AG10803 (cell line): ENCODE data around the gene FARP1.

Experiments
- DNase-seq: peaks from one replicate; pipeline ENCODE4 v3.0.0; 2010; ENCODE audit warnings: low read depth
- H3K4me3 ChIP-seq: 2 replicates; pipeline ENCODE4 v1.5.1; 2011; ENCODE audit warnings: mild to moderate bottlenecking, low read length, control low read depth
- TF ChIP-seq, protein P1 (sequence below): conservative IDR thresholded peaks from 2 replicates; pipeline ENCODE4 v1.5.1; 2011; ENCODE audit warnings: mild to moderate bottlenecking, low read length, control low read depth, inconsistent platforms

FARP1 gene

DNA sequence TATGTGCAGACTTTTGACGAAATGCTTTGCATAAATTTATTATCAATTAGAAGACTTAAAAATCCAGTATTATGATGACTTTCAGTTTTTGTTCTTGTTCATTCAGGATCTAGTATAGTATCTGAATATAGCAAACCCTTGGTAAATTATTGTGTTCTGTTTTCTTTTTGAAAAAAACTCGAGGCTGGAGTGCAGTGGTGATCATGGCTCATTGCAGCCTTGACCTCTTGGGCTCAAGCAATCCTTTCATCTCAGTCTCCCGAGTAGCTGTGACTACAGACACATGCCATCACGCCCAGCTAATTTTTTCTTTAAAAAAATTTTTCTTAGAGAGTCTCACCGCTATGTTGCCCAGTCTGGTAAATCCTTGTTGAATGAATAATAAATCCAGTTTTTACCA is 4.6 kb downstream of the FARP1 start:
- DNase-seq: peak; percentile 12
- TF ChIP-seq, protein P1, sequence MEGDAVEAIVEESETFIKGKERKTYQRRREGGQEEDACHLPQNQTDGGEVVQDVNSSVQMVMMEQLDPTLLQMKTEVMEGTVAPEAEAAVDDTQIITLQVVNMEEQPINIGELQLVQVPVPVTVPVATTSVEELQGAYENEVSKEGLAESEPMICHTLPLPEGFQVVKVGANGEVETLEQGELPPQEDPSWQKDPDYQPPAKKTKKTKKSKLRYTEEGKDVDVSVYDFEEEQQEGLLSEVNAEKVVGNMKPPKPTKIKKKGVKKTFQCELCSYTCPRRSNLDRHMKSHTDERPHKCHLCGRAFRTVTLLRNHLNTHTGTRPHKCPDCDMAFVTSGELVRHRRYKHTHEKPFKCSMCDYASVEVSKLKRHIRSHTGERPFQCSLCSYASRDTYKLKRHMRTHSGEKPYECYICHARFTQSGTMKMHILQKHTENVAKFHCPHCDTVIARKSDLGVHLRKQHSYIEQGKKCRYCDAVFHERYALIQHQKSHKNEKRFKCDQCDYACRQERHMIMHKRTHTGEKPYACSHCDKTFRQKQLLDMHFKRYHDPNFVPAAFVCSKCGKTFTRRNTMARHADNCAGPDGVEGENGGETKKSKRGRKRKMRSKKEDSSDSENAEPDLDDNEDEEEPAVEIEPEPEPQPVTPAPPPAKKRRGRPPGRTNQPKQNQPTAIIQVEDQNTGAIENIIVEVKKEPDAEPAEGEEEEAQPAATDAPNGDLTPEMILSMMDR: no peak; the same call in 1 of the 2 replicates
- no peak overlapping the region for H3K4me3 ChIP-seq

DNA sequence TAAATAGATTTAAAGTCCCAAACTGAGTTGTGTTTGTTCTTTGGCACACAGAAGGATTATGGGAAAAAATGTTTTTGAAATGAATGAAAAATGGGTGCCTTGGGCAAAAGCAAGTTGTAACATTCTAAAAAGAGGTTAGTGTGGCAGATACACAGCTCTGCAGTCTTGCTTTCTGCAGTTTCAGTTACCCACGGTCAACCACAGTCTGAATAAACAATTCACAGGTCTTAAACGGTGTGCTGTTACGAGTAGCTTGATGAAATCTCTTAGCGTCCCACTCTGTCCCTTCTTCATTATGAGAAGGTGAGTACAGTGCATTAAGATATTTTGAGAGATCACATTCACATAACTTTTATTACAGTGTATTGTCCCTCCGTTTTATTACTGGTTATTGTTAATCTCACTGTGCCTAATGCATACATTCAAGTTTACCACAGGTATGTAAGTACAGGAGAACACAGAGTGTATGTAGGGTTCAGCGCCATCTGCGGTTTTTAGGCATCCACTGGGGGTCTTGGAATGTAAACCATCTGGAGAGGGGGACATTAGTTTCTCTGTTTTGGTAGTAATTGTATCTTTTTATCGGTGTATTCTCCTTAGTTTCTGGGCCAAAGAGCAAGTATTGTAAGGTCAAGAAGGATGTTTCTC is 8.1 kb downstream of the FARP1 start:
- TF ChIP-seq, protein P1: no peak
- no peak overlapping the region for H3K4me3 ChIP-seq
- DNase-seq: no peak

DNA sequence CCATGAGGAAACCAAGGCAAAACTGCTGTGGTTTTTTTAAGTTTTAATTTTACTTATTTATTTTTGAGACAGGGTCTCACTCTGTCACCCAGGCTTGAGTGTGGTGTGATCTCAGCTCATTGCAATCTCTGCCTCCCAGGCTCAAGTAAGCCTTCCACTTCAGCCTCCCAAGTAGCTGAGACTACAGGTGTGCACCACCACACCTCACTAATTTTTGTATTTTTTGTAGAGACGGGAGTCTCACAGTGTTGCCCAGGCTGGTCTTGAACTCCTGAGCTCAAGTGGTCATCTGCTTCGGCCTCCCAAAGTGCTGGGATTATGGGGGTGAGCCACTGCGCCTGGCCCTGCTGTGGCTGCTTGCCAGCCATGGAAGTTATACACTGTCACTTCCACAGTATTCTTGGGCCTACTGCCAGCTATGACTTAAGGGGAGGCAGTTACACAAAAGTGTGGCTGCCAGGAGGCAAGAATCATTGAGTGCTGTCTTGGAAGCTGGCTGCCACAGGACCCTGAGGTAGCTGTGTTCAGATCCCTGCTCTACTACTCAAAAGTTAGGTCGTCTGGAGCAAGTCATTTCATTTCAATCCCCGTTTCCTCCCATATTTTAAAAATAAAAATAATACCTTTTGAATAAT is 12.7 kb downstream of the FARP1 start:
- TF ChIP-seq, protein P1: no peak
- peak; percentile 61 for DNase-seq
- H3K4me3 ChIP-seq: no peak overlapping the region

DNA sequence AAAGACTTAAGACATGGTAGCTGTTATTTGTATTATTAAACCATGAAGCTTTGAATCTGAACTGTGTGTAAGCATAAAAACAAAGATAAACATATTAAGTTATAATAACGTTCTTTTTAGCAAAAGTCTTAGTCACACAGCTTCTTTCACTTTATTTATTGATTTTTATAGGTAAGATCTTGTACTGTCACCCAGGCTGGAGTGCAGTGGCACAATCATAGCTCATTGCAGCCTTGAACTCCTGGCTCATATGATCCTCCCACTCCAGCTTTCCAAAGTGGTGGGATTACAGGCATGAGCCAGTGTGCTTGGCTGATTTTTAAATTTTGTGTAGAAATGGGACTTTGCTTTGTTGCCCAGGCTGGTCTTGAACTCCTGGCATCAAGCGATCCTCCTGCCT is 13.4 kb downstream of the FARP1 start:
- TF ChIP-seq, protein P1: no peak
- DNase-seq: no peak
- no peak overlapping the region for H3K4me3 ChIP-seq

DNA sequence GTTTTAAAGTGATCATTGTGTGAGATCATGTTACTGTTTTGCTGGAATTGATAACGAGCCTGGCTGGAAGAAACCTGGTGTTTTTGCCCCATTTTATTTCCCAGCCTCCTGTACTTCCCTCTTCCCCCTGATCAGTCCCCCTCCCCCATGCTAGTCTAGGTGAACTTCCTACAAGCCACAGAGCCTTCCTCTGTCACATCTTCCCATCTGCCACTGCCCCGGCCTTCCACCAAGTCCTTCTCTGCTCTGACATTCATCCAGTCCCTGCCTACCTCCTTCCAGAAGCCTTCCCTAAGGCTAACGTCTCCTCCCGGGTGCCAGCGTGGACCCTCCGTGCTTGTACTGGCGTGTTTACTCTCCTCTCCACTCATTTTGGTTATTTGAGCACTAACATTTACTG is 14.3 kb downstream of the FARP1 start:
- no peak for DNase-seq
- H3K4me3 ChIP-seq: no peak overlapping the region
- TF ChIP-seq, protein P1: no peak

DNA sequence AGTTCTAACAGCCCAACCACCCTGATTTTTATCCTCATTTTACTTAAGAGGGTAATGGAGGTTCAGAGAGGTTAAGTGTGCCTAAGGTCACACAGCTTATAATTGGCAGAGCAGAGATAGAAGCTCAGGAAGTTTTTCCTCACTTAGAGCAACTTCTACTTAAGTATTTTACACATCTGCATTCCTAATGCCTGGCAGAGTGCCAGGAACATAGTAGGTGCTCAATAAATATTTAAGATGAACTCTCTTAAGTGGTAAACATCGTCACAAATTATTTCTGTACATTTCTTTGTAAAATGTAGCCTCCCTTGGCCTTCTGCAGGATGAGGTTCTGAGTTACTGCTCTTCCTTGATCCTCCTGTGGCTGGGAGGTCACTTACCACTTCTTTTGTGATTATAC is 14.7 kb downstream of the FARP1 start:
- DNase-seq: no peak
- TF ChIP-seq, protein P1: no peak
- H3K4me3 ChIP-seq: no peak overlapping the region

DNA sequence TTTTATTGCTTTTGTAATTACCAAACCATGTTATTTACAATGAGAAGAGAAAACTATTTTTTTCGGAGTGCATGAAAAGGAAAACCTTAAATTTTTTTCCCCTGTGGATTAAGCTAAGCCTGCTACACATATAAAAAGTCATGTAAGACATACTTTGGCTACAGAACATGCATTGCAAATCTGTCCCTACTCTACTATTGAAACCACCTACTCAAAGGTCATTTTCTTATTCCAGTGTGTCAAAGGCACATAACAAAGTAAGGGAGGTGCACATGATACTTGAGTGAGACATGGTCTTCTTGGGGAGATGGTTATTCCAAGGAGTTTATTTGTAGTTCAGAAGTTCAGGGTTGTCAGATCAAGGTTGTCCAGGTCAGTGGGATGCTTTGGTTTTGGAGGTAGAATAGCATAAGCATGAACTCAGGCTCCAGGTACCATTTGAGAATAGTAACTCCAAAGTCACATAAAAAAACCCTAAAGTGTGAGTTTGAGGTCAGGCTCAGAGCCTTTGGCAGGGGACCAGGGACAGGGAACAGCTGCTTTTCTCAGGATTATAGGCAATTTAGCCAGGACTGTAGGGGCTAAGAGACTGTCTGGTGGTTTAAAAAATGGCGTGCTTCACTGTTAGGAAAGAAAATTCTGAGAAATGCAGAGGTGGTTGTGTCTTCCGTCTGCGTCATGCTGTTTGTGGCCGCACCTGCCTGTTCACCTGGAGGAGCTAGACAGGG is 15.4 kb downstream of the FARP1 start:
- no peak for DNase-seq
- no peak overlapping the region for H3K4me3 ChIP-seq
- TF ChIP-seq, protein P1: no peak
